GM06990 (cell line): ENCODE data around the gene TEX19.

Experiments used
- DNase-seq: peaks from one replicate; pipeline ENCODE4 v3.0.0-alpha.2; 2011; ENCODE audit not compliant: insufficient read length; ENCODE audit errors: extremely low read depth
- H3K27me3 ChIP-seq: replicated peaks from 2 replicates; pipeline ENCODE4 v1.6.0; 2011; ENCODE audit warnings: low read length; ENCODE audit not compliant: control insufficient read depth, insufficient read depth
- H3K36me3 ChIP-seq: 2 replicates; pipeline ENCODE4 v1.5.1; 2011; ENCODE audit warnings: low read length; ENCODE audit not compliant: control insufficient read depth, insufficient read depth
- H3K4me3 ChIP-seq: replicated peaks from 2 replicates; pipeline ENCODE4 v1.5.1; 2011; ENCODE audit warnings: low read depth, mild to moderate bottlenecking, control low read depth, low read length
- TF ChIP-seq, protein P1 (sequence below): IDR thresholded peaks from 2 replicates; pipeline ENCODE4 v1.5.1; 2011; ENCODE audit warnings: low read length, control low read depth, mild to moderate bottlenecking, inconsistent platforms; ENCODE audit not compliant: insufficient read depth, poor library complexity, severe bottlenecking

The TEX19 gene

DNA sequence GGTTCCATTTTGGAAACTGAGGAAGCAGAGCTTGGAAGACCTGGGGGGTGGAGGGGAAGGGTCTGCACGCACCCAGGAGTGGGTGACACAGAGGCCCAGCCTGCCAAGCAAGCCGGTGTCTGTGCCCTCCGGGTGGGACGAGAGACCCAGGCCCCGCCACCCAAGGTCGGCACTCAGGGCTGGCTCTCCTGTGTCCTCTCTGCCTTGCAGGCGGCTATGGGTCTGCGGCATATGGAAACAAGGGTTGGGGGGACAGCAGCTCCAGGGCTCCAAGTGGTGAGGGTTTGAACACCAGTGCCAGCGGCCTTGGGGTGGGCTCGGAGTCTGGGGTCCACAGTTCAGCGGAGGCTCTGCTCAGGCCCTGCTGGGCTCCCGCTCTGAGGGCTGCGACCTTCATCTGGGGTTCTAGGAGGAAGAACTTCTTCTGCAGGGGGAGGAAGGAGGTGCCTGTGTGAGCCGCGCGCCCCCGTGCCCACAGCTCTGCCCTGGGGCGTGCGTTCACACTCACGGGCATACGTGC lies 37.0 kb upstream of the TEX19 start:
- TF ChIP-seq, protein P1, sequence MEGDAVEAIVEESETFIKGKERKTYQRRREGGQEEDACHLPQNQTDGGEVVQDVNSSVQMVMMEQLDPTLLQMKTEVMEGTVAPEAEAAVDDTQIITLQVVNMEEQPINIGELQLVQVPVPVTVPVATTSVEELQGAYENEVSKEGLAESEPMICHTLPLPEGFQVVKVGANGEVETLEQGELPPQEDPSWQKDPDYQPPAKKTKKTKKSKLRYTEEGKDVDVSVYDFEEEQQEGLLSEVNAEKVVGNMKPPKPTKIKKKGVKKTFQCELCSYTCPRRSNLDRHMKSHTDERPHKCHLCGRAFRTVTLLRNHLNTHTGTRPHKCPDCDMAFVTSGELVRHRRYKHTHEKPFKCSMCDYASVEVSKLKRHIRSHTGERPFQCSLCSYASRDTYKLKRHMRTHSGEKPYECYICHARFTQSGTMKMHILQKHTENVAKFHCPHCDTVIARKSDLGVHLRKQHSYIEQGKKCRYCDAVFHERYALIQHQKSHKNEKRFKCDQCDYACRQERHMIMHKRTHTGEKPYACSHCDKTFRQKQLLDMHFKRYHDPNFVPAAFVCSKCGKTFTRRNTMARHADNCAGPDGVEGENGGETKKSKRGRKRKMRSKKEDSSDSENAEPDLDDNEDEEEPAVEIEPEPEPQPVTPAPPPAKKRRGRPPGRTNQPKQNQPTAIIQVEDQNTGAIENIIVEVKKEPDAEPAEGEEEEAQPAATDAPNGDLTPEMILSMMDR: no peak
- Histone ChIP-seq H3K27me3 (peaks cover 1% of the 10 kb centered on the region), H3K4me3 (no peak overlapping the region), H3K36me3 (no peaks in the 10 kb centered on the region)
- no peak for DNase-seq

GRCh38 chr17:82322526-82323453 lies 36.3 kb upstream of the TEX19 start:
- no peaks in the 10 kb centered on the region for H3K36me3 ChIP-seq
- H3K27me3 ChIP-seq: peaks cover 1% of the 10 kb centered on the region
- DNase-seq: no peak
- TF ChIP-seq, protein P1: no peak
- H3K4me3 ChIP-seq: no peak overlapping the region

DNA sequence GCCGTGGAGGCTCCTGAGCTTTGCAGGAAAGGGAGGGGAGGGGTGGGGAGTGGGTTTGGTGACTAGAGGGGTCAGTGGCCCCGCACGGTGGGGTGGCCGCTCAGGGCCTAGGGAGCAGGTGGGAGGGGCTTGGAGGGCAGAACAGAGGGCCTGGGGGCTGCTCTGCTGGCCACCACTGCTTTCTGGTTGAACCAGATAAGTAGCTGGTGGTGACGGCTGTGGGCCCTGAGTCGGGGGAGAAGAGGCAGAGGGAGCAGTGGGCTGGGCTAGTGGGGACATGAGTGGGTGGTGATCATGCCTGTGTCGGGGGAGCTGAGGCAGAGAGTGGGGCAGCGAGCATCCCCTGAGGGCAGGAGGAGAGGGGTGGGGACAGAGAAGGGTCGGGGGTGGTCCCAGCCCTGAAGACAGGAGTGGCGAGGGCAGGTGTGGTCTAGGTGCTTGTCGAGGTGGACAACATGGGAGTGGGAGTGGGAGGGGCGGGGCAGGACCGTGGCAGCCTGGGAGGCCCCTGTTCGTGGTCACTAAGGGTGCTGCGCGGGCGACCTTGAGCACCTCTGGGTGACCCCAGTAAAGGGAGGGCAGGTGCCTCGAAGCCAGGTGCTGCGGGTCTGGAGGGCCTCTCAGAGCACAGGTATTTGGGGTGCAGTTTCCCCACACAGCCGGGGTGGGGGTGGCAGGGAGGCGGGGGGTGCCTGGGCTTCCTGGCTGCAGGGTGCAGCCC lies 35.4 kb upstream of the TEX19 start:
- Histone ChIP-seq H3K27me3 (peaks cover 1% of the 10 kb centered on the region), H3K4me3 (no peak overlapping the region), H3K36me3 (no peaks in the 10 kb centered on the region)
- TF ChIP-seq, protein P1: no peak
- DNase-seq: no peak

- Histone ChIP-seq H3K36me3 (no peaks in the 10 kb centered on the region), H3K4me3 (no peak overlapping the region), H3K27me3 (peaks cover 1% of the 10 kb centered on the region)
- DNase-seq: no peak
- TF ChIP-seq, protein P1: no peak
Observed at GRCh38 chr17:82324566-82325285, 34.3 kb upstream of the TEX19 start.

GRCh38 chr17:82325286-82326180 lies 33.5 kb upstream of the TEX19 start:
- TF ChIP-seq, protein P1: no peak

More at GRCh38 chr17:82325286-82326180, 33.5 kb upstream of the TEX19 start:
- Histone ChIP-seq H3K36me3 (no peaks in the 10 kb centered on the region), H3K27me3 (peaks cover 1% of the 10 kb centered on the region), H3K4me3 (no peak overlapping the region)
- DNase-seq: no peak
